Measurements from ENCODE around the gene D2HGDH. TPM values are rescaled to one million over a fixed set of nuclear protein-coding genes. Genes with fewer than 3 reads are reported as not detected.
"Not testable (repeated sequence)": the region's sequence is repeated elsewhere in the genome, so short reads cannot be mapped to it uniquely, and the experiment has no call there.

D2HGDH gene
- total RNA-seq, 3 donors from 2014 or later (not counting 1 experiment from before 2014, with no cell fraction given): 28.9 to 45.5 (median 43.4) TPM

DNA sequence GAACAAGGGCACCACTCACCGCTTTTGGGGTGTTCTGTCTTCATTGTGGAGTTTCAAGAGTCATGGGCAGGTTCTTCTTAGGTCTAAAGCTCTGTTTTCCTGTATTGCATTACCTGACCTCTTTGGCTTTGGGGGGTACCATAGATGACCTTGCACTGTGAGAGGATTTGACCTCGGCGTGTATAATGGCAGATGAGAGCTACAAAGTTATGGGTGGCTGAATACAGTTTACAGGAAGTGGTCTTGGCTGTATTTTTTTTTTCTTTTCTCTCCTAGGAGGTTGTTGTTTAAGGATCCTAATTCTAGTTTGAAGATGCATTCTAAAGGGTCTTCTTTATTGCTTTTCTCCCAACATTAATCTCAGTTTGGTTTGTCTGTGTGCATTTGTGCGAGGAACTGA, 53.7 kb downstream of the D2HGDH start:
- WGBS (ENCODE audit: insufficient coverage): 65% methylated on average over 3 of the region's 4 CpGs
- no peak for DNase-seq
- H3K27ac Mint-ChIP-seq: peak overlapping the region in 1 of 2 donors; percentile 48
- H3K36me3 Mint-ChIP-seq: no peaks in the 10 kb centered on the region
- peaks cover 5% of the 10 kb centered on the region for H3K4me1 ChIP-seq (ENCODE audit: control insufficient read depth, insufficient read depth, low read length)
- intact Hi-C loops (cut with micrococcal nuclease): no loop called here
- peak in 2 of 3 donors; percentile 25 to 36 for ATAC-seq
- H3K27ac ChIP-seq (ENCODE audit: low read length): no peak overlapping the region
- no peaks in the 10 kb centered on the region for H3K36me3 ChIP-seq (ENCODE audit: control insufficient read depth, insufficient read depth, low read length)
- H3K9me3 Mint-ChIP-seq: no peaks in the 10 kb centered on the region
- H3K4me3 ChIP-seq (ENCODE audit: low read length): no peak overlapping the region
- no peaks in the 10 kb centered on the region for H3K27me3 ChIP-seq (ENCODE audit: control insufficient read depth, insufficient read depth, low read length)
- TF ChIP-seq, protein P1, sequence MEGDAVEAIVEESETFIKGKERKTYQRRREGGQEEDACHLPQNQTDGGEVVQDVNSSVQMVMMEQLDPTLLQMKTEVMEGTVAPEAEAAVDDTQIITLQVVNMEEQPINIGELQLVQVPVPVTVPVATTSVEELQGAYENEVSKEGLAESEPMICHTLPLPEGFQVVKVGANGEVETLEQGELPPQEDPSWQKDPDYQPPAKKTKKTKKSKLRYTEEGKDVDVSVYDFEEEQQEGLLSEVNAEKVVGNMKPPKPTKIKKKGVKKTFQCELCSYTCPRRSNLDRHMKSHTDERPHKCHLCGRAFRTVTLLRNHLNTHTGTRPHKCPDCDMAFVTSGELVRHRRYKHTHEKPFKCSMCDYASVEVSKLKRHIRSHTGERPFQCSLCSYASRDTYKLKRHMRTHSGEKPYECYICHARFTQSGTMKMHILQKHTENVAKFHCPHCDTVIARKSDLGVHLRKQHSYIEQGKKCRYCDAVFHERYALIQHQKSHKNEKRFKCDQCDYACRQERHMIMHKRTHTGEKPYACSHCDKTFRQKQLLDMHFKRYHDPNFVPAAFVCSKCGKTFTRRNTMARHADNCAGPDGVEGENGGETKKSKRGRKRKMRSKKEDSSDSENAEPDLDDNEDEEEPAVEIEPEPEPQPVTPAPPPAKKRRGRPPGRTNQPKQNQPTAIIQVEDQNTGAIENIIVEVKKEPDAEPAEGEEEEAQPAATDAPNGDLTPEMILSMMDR (IDR thresholded peaks at IDR 0.05): no peak
- H3K4me3 Mint-ChIP-seq: no peak overlapping the region
- peaks cover 23 to 24% of the 10 kb centered on the region in 2 donors for H3K4me1 Mint-ChIP-seq
- peaks cover 16 to 21% of the 10 kb centered on the region in 2 donors for H3K27me3 Mint-ChIP-seq (ENCODE audit: low read depth in 2 of 2)
- H3K9me3 ChIP-seq (ENCODE audit: control insufficient read depth, insufficient read depth, low read length): no peaks in the 10 kb centered on the region

DNA sequence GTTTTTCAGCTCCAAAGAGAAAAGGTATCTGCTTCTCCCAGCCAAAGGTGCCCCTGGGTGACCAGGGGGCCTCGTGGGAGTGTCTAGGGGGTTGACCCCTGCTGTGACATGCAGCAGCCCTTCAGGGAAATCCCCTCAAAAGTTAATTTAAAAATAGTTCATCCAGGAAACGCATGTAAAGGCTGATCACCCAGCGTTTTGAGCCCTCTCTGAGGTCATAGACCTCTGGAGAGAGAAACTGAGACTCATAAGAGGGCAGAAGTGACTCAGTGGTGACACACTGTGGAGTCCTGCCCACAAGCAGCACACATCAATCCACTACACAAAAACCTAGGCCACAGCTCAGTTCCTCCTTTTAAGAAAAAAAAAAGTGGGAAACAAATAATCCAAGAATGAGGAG, 54.1 kb downstream of the D2HGDH start:
- DNase-seq (peak; percentile 16 to 36), ATAC-seq (peak; percentile 60 to 93 (median 85))
- Mint-ChIP-seq H3K27ac (peak overlapping the region in 1 of 2 donors; percentile 48), H3K4me1 (peaks cover 23 to 24% of the 10 kb centered on the region in 2 donors), H3K9me3 (no peaks in the 10 kb centered on the region), H3K4me3 (no peak overlapping the region), H3K36me3 (no peaks in the 10 kb centered on the region), H3K27me3 (ENCODE audit: low read depth in 2 of 2) (peaks cover 20 to 25% of the 10 kb centered on the region in 2 donors)
- no peaks in the 10 kb centered on the region for H3K9me3 ChIP-seq (ENCODE audit: control insufficient read depth, insufficient read depth, low read length)
- no peak overlapping the region for H3K27ac ChIP-seq (ENCODE audit: low read length)
- intact Hi-C loops (cut with micrococcal nuclease): no loop called here
- peaks cover 5% of the 10 kb centered on the region for H3K4me1 ChIP-seq (ENCODE audit: control insufficient read depth, insufficient read depth, low read length)
- no peak overlapping the region for H3K4me3 ChIP-seq (ENCODE audit: low read length)
- TF ChIP-seq, protein P1 (IDR thresholded peaks at IDR 0.05): no peak
- no peaks in the 10 kb centered on the region for H3K27me3 ChIP-seq (ENCODE audit: control insufficient read depth, insufficient read depth, low read length)
- 11% methylated on average over 3 of the region's 3 CpGs for WGBS (ENCODE audit: insufficient coverage)
- H3K36me3 ChIP-seq (ENCODE audit: control insufficient read depth, insufficient read depth, low read length): no peaks in the 10 kb centered on the region

DNA sequence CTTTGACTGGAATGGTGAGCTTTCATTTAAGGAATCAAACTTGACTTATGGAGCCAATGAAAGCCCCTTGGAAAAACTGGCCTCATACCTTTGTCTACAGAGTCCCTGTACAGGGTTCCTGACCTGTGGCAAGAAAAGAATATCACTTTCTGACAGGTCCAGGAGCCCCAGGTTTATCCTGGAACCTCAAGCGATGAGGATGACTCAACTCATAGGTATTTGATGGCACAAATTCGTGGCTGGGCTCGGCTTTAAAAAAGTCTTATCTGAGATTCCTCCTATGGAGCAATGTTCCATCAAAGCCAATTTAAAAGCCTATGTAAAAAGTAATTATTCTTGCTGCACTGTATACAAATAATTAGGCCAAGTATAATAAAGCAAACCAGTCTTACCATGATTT, 57.0 kb downstream of the D2HGDH start:
- H3K27me3 ChIP-seq (ENCODE audit: control insufficient read depth, insufficient read depth, low read length); ATAC-seq; H3K27ac Mint-ChIP-seq; H3K9me3 Mint-ChIP-seq; H3K4me1 ChIP-seq (ENCODE audit: control insufficient read depth, insufficient read depth, low read length); intact Hi-C loops (cut with micrococcal nuclease); H3K4me3 ChIP-seq (ENCODE audit: low read length); DNase-seq; H3K4me3 Mint-ChIP-seq; H3K27ac ChIP-seq (ENCODE audit: low read length); H3K36me3 Mint-ChIP-seq; H3K9me3 ChIP-seq (ENCODE audit: control insufficient read depth, insufficient read depth, low read length); H3K36me3 ChIP-seq (ENCODE audit: control insufficient read depth, insufficient read depth, low read length): not testable (repeated sequence)
- H3K4me1 Mint-ChIP-seq: peaks cover 23 to 24% of the 10 kb centered on the region in 2 donors
- peaks cover 15 to 24% of the 10 kb centered on the region in 2 donors for H3K27me3 Mint-ChIP-seq (ENCODE audit: low read depth in 2 of 2)
- WGBS (ENCODE audit: insufficient coverage): 92% methylated on average over 3 of the region's 3 CpGs

DNA sequence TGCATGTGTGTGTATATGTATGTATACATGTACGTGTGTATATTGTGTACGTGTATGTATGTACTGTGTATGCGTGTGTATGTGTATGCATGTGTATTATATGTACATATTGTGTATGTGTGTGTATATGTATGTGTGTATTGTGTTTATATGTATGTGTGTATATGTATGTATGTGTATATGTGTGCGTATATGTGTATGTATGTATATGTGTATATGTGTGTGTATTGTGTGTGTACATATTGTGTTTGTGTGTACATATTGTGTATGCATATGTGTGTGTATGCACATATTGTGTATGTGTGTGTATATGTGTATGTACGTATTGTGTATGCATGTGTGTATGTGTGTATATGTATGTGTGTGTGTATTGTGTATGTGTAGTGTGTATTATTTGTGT, 59.0 kb downstream of the D2HGDH start:
- Mint-ChIP-seq H3K27me3 (ENCODE audit: low read depth in 2 of 2) (peaks cover 15 to 19% of the 10 kb centered on the region in 2 donors), H3K9me3 (no peaks in the 10 kb centered on the region), H3K4me3 (no peak overlapping the region), H3K36me3 (no peaks in the 10 kb centered on the region), H3K4me1 (peaks cover 8 to 10% of the 10 kb centered on the region in 2 donors), H3K27ac (no peak overlapping the region)
- no peak for ATAC-seq
- Histone ChIP-seq H3K9me3 (ENCODE audit: control insufficient read depth, insufficient read depth, low read length) (no peaks in the 10 kb centered on the region), H3K4me1 (ENCODE audit: control insufficient read depth, insufficient read depth, low read length) (peaks cover 3% of the 10 kb centered on the region), H3K4me3 (ENCODE audit: low read length) (no peak overlapping the region), H3K36me3 (ENCODE audit: control insufficient read depth, insufficient read depth, low read length) (no peaks in the 10 kb centered on the region), H3K27ac (ENCODE audit: low read length) (no peak overlapping the region), H3K27me3 (ENCODE audit: control insufficient read depth, insufficient read depth, low read length) (no peaks in the 10 kb centered on the region)
- TF ChIP-seq, protein P1 (IDR thresholded peaks at IDR 0.05): no peak
- DNase-seq: no peak
- intact Hi-C loops (cut with micrococcal nuclease): no loop called here
- 98% methylated on average over 5 of the region's 5 CpGs for whole genome bisulfite sequencing (ENCODE audit: insufficient coverage)

Measured in natural killer cell (primary cell).